ENCODE data around the gene BMPR1A. TPM values are rescaled to one million over a fixed set of nuclear protein-coding genes. Genes with fewer than 3 reads are reported as not detected.

Gene BMPR1A
- total and polyA plus RNA-seq, 2 of the 4 experiments (the other 2 are of a cell fraction) = 15.9 to 93.7 TPM

GRCh38 chr10:86833969-86834368, 77.5 kb downstream of the BMPR1A start:
- POLR2A ChIA-PET (ENCODE audit: unreplicated experiment) = no interaction called here
- no peak overlapping the region for H3K23ac ChIP-seq (ENCODE audit: low read depth, low read length)
- no peak overlapping the region for H3K4me2 ChIP-seq (ENCODE audit: low read depth, low read length)
- ATAC-seq (ENCODE audit: low read depth) = no peak
- H3K9ac ChIP-seq (ENCODE audit: low read depth, low read length) = no peak overlapping the region
- dilution Hi-C loops (cut with HindIII; ENCODE audit: low sequenced_read_pairs, unreplicated experiment) (no loop called here), intact Hi-C loops (cut with micrococcal nuclease) (loop anchor here (5.0 kb wide), 1 partner anchor 57 kb away; no protein-coding TSS in a partner anchor), in situ Hi-C loops (cut with MboI; ENCODE audit: low sequenced_read_pairs) (no loop called here)
- H4K5ac ChIP-seq (ENCODE audit: low read depth, low read length) = no peak overlapping the region
- H4K20me1 ChIP-seq (ENCODE audit: insufficient read depth, low read length) = peaks cover 52% of the 10 kb centered on the region
- no peak overlapping the region for H3K4ac ChIP-seq (ENCODE audit: low read depth, low read length)
- no TSS peak for BruUV-seq (replicated peaks)
- DNase-seq = no peak
- H4K91ac ChIP-seq (ENCODE audit: insufficient read depth, low read depth, low read length) = no peak overlapping the region
- H2BK20ac ChIP-seq (ENCODE audit: low read depth, low read length) = no peak overlapping the region
- H3K14ac ChIP-seq (replicated peaks; ENCODE audit: low read depth, low read length) = no peak overlapping the region
- H2AK5ac ChIP-seq (ENCODE audit: low read depth, low read length) = no peak overlapping the region
- H4K8ac ChIP-seq (ENCODE audit: low read depth in 2 of 2, low read length in 2 of 2) = no peak overlapping the region
- no peak overlapping the region for H2BK120ac ChIP-seq (ENCODE audit: low read depth, low read length)
- H2BK15ac ChIP-seq (ENCODE audit: low read depth, low read length) = no peak overlapping the region
- H3K79me1 ChIP-seq (ENCODE audit: low read depth in 1 of 2, low read length in 2 of 2) = peaks cover 25 to 75% of the 10 kb centered on the region in 2 experiments
- H3K4me3 ChIP-seq (ENCODE audit: insufficient read depth, low read depth, low read length) = no peak overlapping the region
- H3K56ac ChIP-seq (ENCODE audit: extremely low read depth, insufficient read depth, low read length) = no peak overlapping the region
- no peaks in the 10 kb centered on the region for H3K27me3 ChIP-seq (ENCODE audit: control insufficient read depth, insufficient read depth, low read length)
- H3K18ac ChIP-seq (ENCODE audit: low read depth, low read length) = no peak overlapping the region
- CTCF ChIA-PET = interaction anchor here (1.3 kb wide), 1 partner anchor 14 kb away, joined by 4 read pairs; no protein-coding TSS in a partner anchor
- H3K36me3 ChIP-seq (ENCODE audit: control insufficient read depth, insufficient read depth, low read length) = no peaks in the 10 kb centered on the region
- H2BK5ac ChIP-seq (ENCODE audit: low read depth, low read length, poor library complexity, severe bottlenecking) = no peak overlapping the region
- H3K27ac ChIP-seq (ENCODE audit: insufficient read depth, low read length) = no peak overlapping the region
- H2AK9ac ChIP-seq (replicated peaks; ENCODE audit: low read depth, low read length, poor library complexity) = no peak overlapping the region
- H3K9me1 ChIP-seq (ENCODE audit: insufficient read depth, low read length) = peaks cover 6% of the 10 kb centered on the region; the same call in 1 of the 2 replicates
- H3K9me3 ChIP-seq (ENCODE audit: control insufficient read depth, insufficient read depth, low read length) = no peaks in the 10 kb centered on the region
- H2AFZ ChIP-seq (replicated peaks; ENCODE audit: low read length, poor library complexity) = no peak overlapping the region
- H3K4me1 ChIP-seq (ENCODE audit: control insufficient read depth, insufficient read depth, low read length) = peaks cover 3% of the 10 kb centered on the region
- TF ChIP-seq RAD21 (IDR thresholded peaks at IDR 0.05; ENCODE audit: low read length) = no peak
- TF ChIP-seq BHLHE40 (IDR thresholded peaks at IDR 0.05; ENCODE audit: low read depth, low read length) = no peak
- TF ChIP-seq, protein P1, sequence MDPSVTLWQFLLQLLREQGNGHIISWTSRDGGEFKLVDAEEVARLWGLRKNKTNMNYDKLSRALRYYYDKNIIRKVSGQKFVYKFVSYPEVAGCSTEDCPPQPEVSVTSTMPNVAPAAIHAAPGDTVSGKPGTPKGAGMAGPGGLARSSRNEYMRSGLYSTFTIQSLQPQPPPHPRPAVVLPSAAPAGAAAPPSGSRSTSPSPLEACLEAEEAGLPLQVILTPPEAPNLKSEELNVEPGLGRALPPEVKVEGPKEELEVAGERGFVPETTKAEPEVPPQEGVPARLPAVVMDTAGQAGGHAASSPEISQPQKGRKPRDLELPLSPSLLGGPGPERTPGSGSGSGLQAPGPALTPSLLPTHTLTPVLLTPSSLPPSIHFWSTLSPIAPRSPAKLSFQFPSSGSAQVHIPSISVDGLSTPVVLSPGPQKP (IDR thresholded peaks at IDR 0.05; ENCODE audit: borderline replicate concordance, low read depth, low read length) = no peak
- TF ChIP-seq, protein P2, sequence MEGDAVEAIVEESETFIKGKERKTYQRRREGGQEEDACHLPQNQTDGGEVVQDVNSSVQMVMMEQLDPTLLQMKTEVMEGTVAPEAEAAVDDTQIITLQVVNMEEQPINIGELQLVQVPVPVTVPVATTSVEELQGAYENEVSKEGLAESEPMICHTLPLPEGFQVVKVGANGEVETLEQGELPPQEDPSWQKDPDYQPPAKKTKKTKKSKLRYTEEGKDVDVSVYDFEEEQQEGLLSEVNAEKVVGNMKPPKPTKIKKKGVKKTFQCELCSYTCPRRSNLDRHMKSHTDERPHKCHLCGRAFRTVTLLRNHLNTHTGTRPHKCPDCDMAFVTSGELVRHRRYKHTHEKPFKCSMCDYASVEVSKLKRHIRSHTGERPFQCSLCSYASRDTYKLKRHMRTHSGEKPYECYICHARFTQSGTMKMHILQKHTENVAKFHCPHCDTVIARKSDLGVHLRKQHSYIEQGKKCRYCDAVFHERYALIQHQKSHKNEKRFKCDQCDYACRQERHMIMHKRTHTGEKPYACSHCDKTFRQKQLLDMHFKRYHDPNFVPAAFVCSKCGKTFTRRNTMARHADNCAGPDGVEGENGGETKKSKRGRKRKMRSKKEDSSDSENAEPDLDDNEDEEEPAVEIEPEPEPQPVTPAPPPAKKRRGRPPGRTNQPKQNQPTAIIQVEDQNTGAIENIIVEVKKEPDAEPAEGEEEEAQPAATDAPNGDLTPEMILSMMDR (conservative IDR thresholded peaks at IDR 0.05; ENCODE audit: low read depth, low read length) = no peak
- no peak for TF ChIP-seq MAFK (IDR thresholded peaks at IDR 0.05; ENCODE audit: low read depth, low read length)
- TF ChIP-seq, protein P3, sequence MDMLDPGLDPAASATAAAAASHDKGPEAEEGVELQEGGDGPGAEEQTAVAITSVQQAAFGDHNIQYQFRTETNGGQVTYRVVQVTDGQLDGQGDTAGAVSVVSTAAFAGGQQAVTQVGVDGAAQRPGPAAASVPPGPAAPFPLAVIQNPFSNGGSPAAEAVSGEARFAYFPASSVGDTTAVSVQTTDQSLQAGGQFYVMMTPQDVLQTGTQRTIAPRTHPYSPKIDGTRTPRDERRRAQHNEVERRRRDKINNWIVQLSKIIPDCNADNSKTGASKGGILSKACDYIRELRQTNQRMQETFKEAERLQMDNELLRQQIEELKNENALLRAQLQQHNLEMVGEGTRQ (IDR thresholded peaks at IDR 0.05; ENCODE audit: low read depth, low read length) = no peak
- no peak for TF ChIP-seq FOS (IDR thresholded peaks at IDR 0.05; ENCODE audit: low read depth, low read length)
